ENCODE results near the gene TTC3. TPM values are rescaled to one million over a fixed set of nuclear protein-coding genes. Genes with fewer than 3 reads are reported as not detected.
A peak's percentile ranks its signal among the peaks of the same experiment; 100 is the strongest.

The TTC3 gene
- total and polyA plus RNA-seq, 9 of the 15 experiments (the other 6 are each of a cell fraction or from before 2014, with no cell fraction given), result 17.5 to 92.0 (median 59.5) TPM

- POLR2A ChIA-PET, result interaction anchor here (0.9 kb wide), 1 partner anchor 43 kb away, joined by 4 read pairs; no protein-coding TSS in a partner anchor
Measured at GRCh38 chr21:37032293-37032692, 40.8 kb upstream of the TTC3 start.

GRCh38 chr21:37032877-37033471 lies 40.1 kb upstream of the TTC3 start:
- H4K20me1 ChIP-seq (replicated peaks; ENCODE audit: control insufficient read depth, insufficient read depth, low read length), result no peaks in the 10 kb centered on the region
- H3K27ac ChIP-seq (ENCODE audit: extremely low read depth, low read depth, low read length), result no peak overlapping the region
- H3K4me1 ChIP-seq (replicated peaks in 1 of 2; ENCODE audit: control insufficient read depth in 2 of 2, insufficient read depth in 2 of 2, low read length in 2 of 2), result no peaks in the 10 kb centered on the region
- ATAC-seq (no peak), FAIRE-seq (no peak), DNase-seq (ENCODE audit: extremely low read depth in 1 of 4, low spot score in 3 of 4) (no peak)
- in situ Hi-C loops (cut with MboI) (no loop called here), intact Hi-C loops (cut with micrococcal nuclease) (no loop called here)
- no peaks in the 10 kb centered on the region for H3K27me3 ChIP-seq (ENCODE audit: control insufficient read depth in 2 of 2, insufficient read depth in 2 of 2, low read length in 2 of 2)
- POLR2A ChIA-PET, result no interaction called here
- no peak overlapping the region for H3K4me2 ChIP-seq (ENCODE audit: insufficient read depth, low read length)
- BruUV-seq (replicated peaks), result no TSS peak
- no peaks in the 10 kb centered on the region for H3K36me3 ChIP-seq (ENCODE audit: control insufficient read depth, insufficient read depth, low read length)
- H3K79me2 ChIP-seq (ENCODE audit: control insufficient read depth, insufficient read depth, low read length), result no peaks in the 10 kb centered on the region
- H3K9me3 ChIP-seq (replicated peaks; ENCODE audit: control insufficient read depth, insufficient read depth, low read depth, low read length), result no peaks in the 10 kb centered on the region
- no peak overlapping the region for H2AFZ ChIP-seq (ENCODE audit: low read depth, low read length)
- no peak overlapping the region for H3K4me3 ChIP-seq
- H3K9me1 ChIP-seq (ENCODE audit: control insufficient read depth, insufficient read depth, low read length), result no peaks in the 10 kb centered on the region
- CTCF ChIA-PET (ENCODE audit: low intra/inter-chr PET ratio), result no interaction called here
- H3K9ac ChIP-seq (ENCODE audit: insufficient read depth in 1 of 2, low read depth in 2 of 2, low read length in 2 of 2), result no peak overlapping the region
- TF ChIP-seq ATF3 (IDR thresholded peaks at IDR 0.05) (peak; percentile 71), ATF3 (CRISPR knock-in tag; conservative IDR thresholded peaks at IDR 0.05) (no peak), TCF15 (CRISPR knock-in tag; IDR thresholded peaks at IDR 0.05) (no peak), JUND (IDR thresholded peaks at IDR 0.05; ENCODE audit: borderline replicate concordance, low read depth, low read length) (peak; percentile 42; the same call in 1 of the 2 replicates), JUND (tag; IDR thresholded peaks at IDR 0.05; ENCODE audit: borderline replicate concordance, low read depth, low read length) (0 out of 3 replicates have a peak, but pooled peaks have one; percentile 25), SREBF1 (IDR thresholded peaks at IDR 0.05; ENCODE audit: borderline replicate concordance, low read depth, low read length) (no peak), ATF1 (CRISPR knock-in tag; IDR thresholded peaks at IDR 0.05) (no peak), ATF1 (tag; IDR thresholded peaks at IDR 0.05) (no peak), MEIS2 (IDR thresholded peaks at IDR 0.05; ENCODE audit: partially characterized antibody) (peak; percentile 73), FOSL1 (tag; conservative IDR thresholded peaks at IDR 0.05) (peak; percentile 78), POLR2A (conservative IDR thresholded peaks at IDR 0.05) (no peak), CEBPG (CRISPR knock-in tag; IDR thresholded peaks at IDR 0.05) (no peak), CEBPG (tag; conservative IDR thresholded peaks at IDR 0.05 in 1 of 2, IDR thresholded peaks at IDR 0.05 in 1 of 2) (peak; percentile 64 to 75), CEBPB (tag; IDR thresholded peaks at IDR 0.05) (peak; percentile 21; the same call in 1 of the 2 replicates)
- 8% methylated on average over 4 of the region's 4 CpGs for WGBS (ENCODE audit: insufficient coverage, low coverage, missing lambda C conversion rate)

More at GRCh38 chr21:37032293-37032692, 40.8 kb upstream of the TTC3 start:
- ATAC-seq (no peak), DNase-seq (ENCODE audit: extremely low read depth in 1 of 4, low spot score in 3 of 4) (no peak), FAIRE-seq (no peak)
- H3K27me3 ChIP-seq (ENCODE audit: control insufficient read depth in 2 of 2, insufficient read depth in 2 of 2, low read length in 2 of 2), result no peaks in the 10 kb centered on the region
- H3K9me3 ChIP-seq (replicated peaks; ENCODE audit: control insufficient read depth, insufficient read depth, low read depth, low read length), result no peaks in the 10 kb centered on the region
- no peak overlapping the region for H3K4me2 ChIP-seq (ENCODE audit: insufficient read depth, low read length)
- no peaks in the 10 kb centered on the region for H3K9me1 ChIP-seq (ENCODE audit: control insufficient read depth, insufficient read depth, low read length)
- in situ Hi-C loops (cut with MboI), result no loop called here
- intact Hi-C loops (cut with micrococcal nuclease), result no loop called here
- H3K4me3 ChIP-seq, result no peak overlapping the region
- BruUV-seq (replicated peaks), result no TSS peak
- H2AFZ ChIP-seq (ENCODE audit: low read depth, low read length), result no peak overlapping the region
- H3K4me1 ChIP-seq (replicated peaks in 1 of 2; ENCODE audit: control insufficient read depth in 2 of 2, insufficient read depth in 2 of 2, low read length in 2 of 2), result no peaks in the 10 kb centered on the region
- H3K27ac ChIP-seq (ENCODE audit: extremely low read depth, low read depth, low read length), result no peak overlapping the region
- TF ChIP-seq ASH1L (IDR thresholded peaks at IDR 0.05; ENCODE audit: borderline replicate concordance, low read depth, partially characterized antibody) (no peak), CTBP1 (IDR thresholded peaks at IDR 0.05; ENCODE audit: borderline replicate concordance) (no peak), RBFOX2 (IDR thresholded peaks at IDR 0.05; ENCODE audit: low read depth, low read length) (no peak)
- WGBS (ENCODE audit: insufficient coverage, low coverage, missing lambda C conversion rate), result 5% methylated on average over 5 of the region's 5 CpGs
- no peak overlapping the region for H3K9ac ChIP-seq (ENCODE audit: insufficient read depth in 1 of 2, low read depth in 2 of 2, low read length in 2 of 2)
- CTCF ChIA-PET (ENCODE audit: low intra/inter-chr PET ratio), result no interaction called here
- no peaks in the 10 kb centered on the region for H4K20me1 ChIP-seq (replicated peaks; ENCODE audit: control insufficient read depth, insufficient read depth, low read length)
- H3K79me2 ChIP-seq (ENCODE audit: control insufficient read depth, insufficient read depth, low read length), result no peaks in the 10 kb centered on the region
- no peaks in the 10 kb centered on the region for H3K36me3 ChIP-seq (ENCODE audit: control insufficient read depth, insufficient read depth, low read length)
